Measurements from ENCODE around the gene STX18.
"Not testable (repeated sequence)": the region's sequence is repeated elsewhere in the genome, so short reads cannot be mapped to it uniquely, and the experiment has no call there.

Gene STX18

GRCh38 chr4:4514786-4515185 is 27.1 kb downstream of the STX18 start:
- Mint-ChIP-seq H3K27ac (no peak overlapping the region), H3K36me3 (ENCODE audit: low read depth) (peaks cover 12% of the 10 kb centered on the region), H3K9me3 (no peaks in the 10 kb centered on the region), H3K27me3 (no peaks in the 10 kb centered on the region), H3K4me3 (no peak overlapping the region), H3K4me1 (ENCODE audit: low read depth) (peaks cover 13% of the 10 kb centered on the region)
- intact Hi-C loops (cut with micrococcal nuclease) = no loop called here

GRCh38 chr4:4512282-4512681 is 29.6 kb downstream of the STX18 start:
- H3K36me3 Mint-ChIP-seq (ENCODE audit: low read depth) = peaks cover 20% of the 10 kb centered on the region
- H3K4me3 Mint-ChIP-seq = no peak overlapping the region

GRCh38 chr4:4510641-4511040 is 31.2 kb downstream of the STX18 start:
- intact Hi-C loops (cut with micrococcal nuclease); H3K4me1 Mint-ChIP-seq (ENCODE audit: low read depth); H3K4me3 Mint-ChIP-seq; H3K27me3 Mint-ChIP-seq; H3K27ac Mint-ChIP-seq; H3K9me3 Mint-ChIP-seq: not testable (repeated sequence)
- H3K36me3 Mint-ChIP-seq (ENCODE audit: low read depth) = peaks cover 20% of the 10 kb centered on the region

More at GRCh38 chr4:4512282-4512681, 29.6 kb downstream of the STX18 start:
- Mint-ChIP-seq H3K9me3 (no peaks in the 10 kb centered on the region), H3K27ac (no peak overlapping the region), H3K27me3 (no peaks in the 10 kb centered on the region), H3K4me1 (ENCODE audit: low read depth) (peaks cover 13% of the 10 kb centered on the region)
- intact Hi-C loops (cut with micrococcal nuclease) = no loop called here

- no peak overlapping the region for H3K4me3 Mint-ChIP-seq
- no peaks in the 10 kb centered on the region for H3K27me3 Mint-ChIP-seq
- intact Hi-C loops (cut with micrococcal nuclease) = no loop called here
- no peaks in the 10 kb centered on the region for H3K9me3 Mint-ChIP-seq
- no peak overlapping the region for H3K27ac Mint-ChIP-seq
- peaks cover 28% of the 10 kb centered on the region for H3K36me3 Mint-ChIP-seq (ENCODE audit: low read depth)
- peaks cover 8% of the 10 kb centered on the region for H3K4me1 Mint-ChIP-seq (ENCODE audit: low read depth)
Observed at GRCh38 chr4:4509521-4509920, 32.3 kb downstream of the STX18 start.

GRCh38 chr4:4507923-4508322 is 33.9 kb downstream of the STX18 start:
- H3K36me3 Mint-ChIP-seq (ENCODE audit: low read depth) = peaks cover 20% of the 10 kb centered on the region
- no peaks in the 10 kb centered on the region for H3K9me3 Mint-ChIP-seq
- no peak overlapping the region for H3K4me3 Mint-ChIP-seq
- intact Hi-C loops (cut with micrococcal nuclease) = no loop called here
- no peaks in the 10 kb centered on the region for H3K27me3 Mint-ChIP-seq
- H3K4me1 Mint-ChIP-seq (ENCODE audit: low read depth) = peaks cover 7% of the 10 kb centered on the region
- H3K27ac Mint-ChIP-seq = no peak overlapping the region

- H3K4me3 Mint-ChIP-seq = no peak overlapping the region
- peaks cover 20% of the 10 kb centered on the region for H3K36me3 Mint-ChIP-seq (ENCODE audit: low read depth)
- peaks cover 12% of the 10 kb centered on the region for H3K4me1 Mint-ChIP-seq (ENCODE audit: low read depth)
- no peak overlapping the region for H3K27ac Mint-ChIP-seq
- H3K9me3 Mint-ChIP-seq = no peaks in the 10 kb centered on the region
- no peaks in the 10 kb centered on the region for H3K27me3 Mint-ChIP-seq
- intact Hi-C loops (cut with micrococcal nuclease) = no loop called here
Observed at GRCh38 chr4:4507403-4507802, 34.4 kb downstream of the STX18 start.

GRCh38 chr4:4506961-4507360 is 34.9 kb downstream of the STX18 start:
- peaks cover 12% of the 10 kb centered on the region for H3K4me1 Mint-ChIP-seq (ENCODE audit: low read depth)
- H3K27ac Mint-ChIP-seq = no peak overlapping the region
- H3K27me3 Mint-ChIP-seq = no peaks in the 10 kb centered on the region
- H3K4me3 Mint-ChIP-seq = no peak overlapping the region
- H3K9me3 Mint-ChIP-seq = no peaks in the 10 kb centered on the region
- peaks cover 20% of the 10 kb centered on the region for H3K36me3 Mint-ChIP-seq (ENCODE audit: low read depth)
- intact Hi-C loops (cut with micrococcal nuclease) = no loop called here

GRCh38 chr4:4505211-4505610 is 36.6 kb downstream of the STX18 start:
- H3K27ac Mint-ChIP-seq; intact Hi-C loops (cut with micrococcal nuclease); H3K9me3 Mint-ChIP-seq; H3K27me3 Mint-ChIP-seq; H3K4me3 Mint-ChIP-seq: not testable (repeated sequence)
- peaks cover 12% of the 10 kb centered on the region for H3K4me1 Mint-ChIP-seq (ENCODE audit: low read depth)
- H3K36me3 Mint-ChIP-seq (ENCODE audit: low read depth) = peaks cover 20% of the 10 kb centered on the region

GRCh38 chr4:4504783-4505182 is 37.1 kb downstream of the STX18 start:
- no peaks in the 10 kb centered on the region for H3K27me3 Mint-ChIP-seq
- intact Hi-C loops (cut with micrococcal nuclease) = no loop called here
- no peaks in the 10 kb centered on the region for H3K9me3 Mint-ChIP-seq
- no peak overlapping the region for H3K27ac Mint-ChIP-seq
- peaks cover 12% of the 10 kb centered on the region for H3K4me1 Mint-ChIP-seq (ENCODE audit: low read depth)
- H3K36me3 Mint-ChIP-seq (ENCODE audit: low read depth) = peaks cover 16% of the 10 kb centered on the region
- H3K4me3 Mint-ChIP-seq = no peak overlapping the region

GRCh38 chr4:4502694-4503311 is 39.0 kb downstream of the STX18 start:
- intact Hi-C loops (cut with micrococcal nuclease) = no loop called here

GRCh38 chr4:4501679-4502078 is 40.2 kb downstream of the STX18 start:
- Mint-ChIP-seq H3K27ac (no peak overlapping the region), H3K9me3 (no peaks in the 10 kb centered on the region), H3K4me3 (no peak overlapping the region), H3K27me3 (no peaks in the 10 kb centered on the region), H3K4me1 (ENCODE audit: low read depth) (peaks cover 12% of the 10 kb centered on the region), H3K36me3 (ENCODE audit: low read depth) (peaks cover 8% of the 10 kb centered on the region)
- intact Hi-C loops (cut with micrococcal nuclease) = no loop called here

More at GRCh38 chr4:4502694-4503311, 39.0 kb downstream of the STX18 start:
- Mint-ChIP-seq H3K36me3 (ENCODE audit: low read depth) (peaks cover 8% of the 10 kb centered on the region), H3K9me3 (no peaks in the 10 kb centered on the region), H3K27me3 (no peaks in the 10 kb centered on the region), H3K27ac (peak overlapping the region; percentile 5), H3K4me1 (ENCODE audit: low read depth) (peaks cover 12% of the 10 kb centered on the region), H3K4me3 (peak overlapping the region; percentile 2)

- Mint-ChIP-seq H3K27ac (no peak overlapping the region), H3K4me3 (no peak overlapping the region), H3K4me1 (ENCODE audit: low read depth) (peaks cover 6% of the 10 kb centered on the region), H3K36me3 (ENCODE audit: low read depth) (no peaks in the 10 kb centered on the region), H3K27me3 (no peaks in the 10 kb centered on the region), H3K9me3 (no peaks in the 10 kb centered on the region)
- intact Hi-C loops (cut with micrococcal nuclease) = no loop called here
Observed at GRCh38 chr4:4499438-4500123, 42.3 kb downstream of the STX18 start.

GRCh38 chr4:4496592-4497372 is 45.1 kb downstream of the STX18 start:
- intact Hi-C loops (cut with micrococcal nuclease) = no loop called here

GRCh38 chr4:4494882-4495281 is 47.0 kb downstream of the STX18 start:
- peaks cover 5% of the 10 kb centered on the region for H3K4me1 Mint-ChIP-seq (ENCODE audit: low read depth)
- intact Hi-C loops (cut with micrococcal nuclease) = loop anchor here (5.0 kb wide), 1 partner anchor 82 kb away; no protein-coding TSS in a partner anchor
- H3K4me3 Mint-ChIP-seq = no peak overlapping the region
- no peaks in the 10 kb centered on the region for H3K36me3 Mint-ChIP-seq (ENCODE audit: low read depth)
- H3K9me3 Mint-ChIP-seq = no peaks in the 10 kb centered on the region
- H3K27ac Mint-ChIP-seq = no peak overlapping the region
- no peaks in the 10 kb centered on the region for H3K27me3 Mint-ChIP-seq

More at GRCh38 chr4:4496592-4497372, 45.1 kb downstream of the STX18 start:
- Mint-ChIP-seq H3K36me3 (ENCODE audit: low read depth) (no peaks in the 10 kb centered on the region), H3K27ac (no peak overlapping the region), H3K9me3 (no peaks in the 10 kb centered on the region), H3K4me1 (ENCODE audit: low read depth) (peaks cover 5% of the 10 kb centered on the region), H3K4me3 (no peak overlapping the region), H3K27me3 (no peaks in the 10 kb centered on the region)

All from dendritic cell treated with granulocyte-macrophage colony-stimulating factor and Interleukin-4, amounts not matched to agents 40 ng/mL and 50 ng/mL, for 4 days (primary cell).